ENCODE data around the gene NUP98. TPM values are rescaled to one million over a fixed set of nuclear protein-coding genes. Genes with fewer than 3 reads are reported as not detected.

Gene NUP98
- total RNA-seq, 1 donor from 2014 or later: 75.2 TPM

Small RNA genes lying within 50 kb of the gene (small RNA-seq; reads per million reads assigned to genes)
- not detected for gene RF00019
- not detected for gene RNU6-1143P
- gene RNU7-50P: not detected

Other genes starting within 250 kb of the NUP98 start
- 0.52 TPM for gene ART5, start 155.6 kb downstream of the NUP98 start, total RNA-seq
- gene ART1, start 152.4 kb downstream of the NUP98 start, total RNA-seq: 2.1 TPM
- 0.52 TPM for gene CHRNA10, start 126.2 kb downstream of the NUP98 start, total RNA-seq
- gene PGAP2, start 11.0 kb upstream of the NUP98 start, total RNA-seq: 8.9 TPM
- gene RHOG, start 43.4 kb upstream of the NUP98 start, total RNA-seq: 1.6 TPM
- 54.8 TPM for gene STIM1, start 58.1 kb upstream of the NUP98 start, total RNA-seq

Data from skeletal muscle tissue (tissue), 2 donors.